GM18511 (cell line): ENCODE data around the gene STOML1.

Source experiments
- ATAC-seq: cut with Tn5 transposase; IDR thresholded peaks from one replicate; pipeline ENCODE4 v1.9.1; 2021; ENCODE audit warnings: mild to moderate bottlenecking, moderate library complexity; ENCODE audit not compliant: unreplicated experiment

The STOML1 gene

DNA sequence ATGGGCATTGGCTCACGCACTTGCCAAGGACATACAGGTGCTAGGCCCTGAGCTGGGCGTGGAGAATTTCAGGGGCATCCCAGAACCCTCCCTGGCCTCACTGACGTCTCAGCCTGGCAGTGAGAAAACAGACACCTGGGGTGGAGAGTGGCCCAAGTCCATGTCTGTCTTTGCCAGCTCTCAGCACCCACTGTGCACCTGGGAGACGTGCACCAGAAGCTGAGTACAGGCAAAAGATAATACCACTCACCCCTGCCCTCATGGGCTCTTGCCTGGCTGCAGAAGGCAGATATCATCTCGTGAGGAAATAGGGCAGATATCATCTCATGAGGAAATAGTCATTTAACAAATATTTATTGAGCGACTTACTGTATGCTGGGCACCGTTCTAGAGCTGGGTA is 57.8 kb downstream of the STOML1 start:
- ATAC-seq, result no peak

DNA sequence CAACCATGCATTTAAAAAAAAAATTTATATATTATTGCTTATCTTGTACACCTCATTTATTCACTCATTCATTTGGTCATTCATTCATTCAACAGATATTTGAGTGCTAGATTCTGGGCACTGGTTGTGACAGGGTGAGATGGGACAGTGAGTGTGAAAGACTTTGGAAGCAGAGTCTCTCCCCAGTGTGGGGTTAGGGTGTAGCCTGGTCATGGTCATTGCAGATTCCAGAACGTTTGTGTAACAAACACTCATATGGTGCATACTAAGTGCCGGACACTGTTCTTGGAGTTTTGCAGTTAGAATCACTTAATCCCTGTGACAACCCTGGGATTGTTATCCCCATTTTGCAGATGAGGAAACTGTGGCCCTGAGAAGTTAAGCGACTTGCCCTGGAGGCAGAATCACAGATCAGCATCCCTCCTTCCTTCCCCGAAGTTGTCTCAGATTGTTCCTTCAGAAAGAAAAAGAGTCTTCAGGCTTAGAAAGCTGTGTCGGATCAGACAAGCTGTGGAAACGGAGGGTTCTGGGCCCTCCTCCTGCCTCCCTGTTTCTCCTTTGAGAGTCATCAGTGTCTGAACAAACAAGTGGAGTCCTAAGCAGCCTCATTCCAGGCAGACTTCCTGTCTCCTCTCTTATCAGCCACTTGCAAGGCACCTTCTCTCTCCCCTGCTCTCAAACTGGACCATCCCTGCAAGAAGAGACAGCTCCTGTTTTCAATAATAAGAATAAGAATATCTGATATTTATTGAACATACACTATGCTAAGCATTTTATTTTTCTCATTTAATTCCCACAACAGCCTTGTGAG is 59.5 kb downstream of the STOML1 start:
- ATAC-seq, result no peak

DNA sequence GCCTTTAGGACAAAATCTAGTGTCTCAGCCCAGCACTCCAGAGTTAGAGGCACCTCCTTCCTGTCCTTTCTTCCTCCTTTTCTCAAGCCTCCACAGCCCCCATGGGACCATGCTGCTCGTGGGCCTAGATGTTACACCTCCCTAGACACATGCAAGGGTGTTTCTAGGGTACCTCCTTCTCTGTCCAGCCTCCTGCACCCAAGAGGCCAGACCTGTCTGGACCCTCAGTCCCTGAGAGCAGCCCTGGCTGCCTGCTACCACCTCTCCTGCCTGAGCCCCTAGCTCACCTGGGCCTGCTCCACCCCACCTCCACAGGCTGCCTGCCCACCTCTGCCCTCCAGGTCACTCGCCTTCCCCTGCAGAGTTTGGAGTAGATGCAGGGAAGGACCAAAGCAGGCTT is 60.7 kb downstream of the STOML1 start:
- no peak for ATAC-seq

DNA sequence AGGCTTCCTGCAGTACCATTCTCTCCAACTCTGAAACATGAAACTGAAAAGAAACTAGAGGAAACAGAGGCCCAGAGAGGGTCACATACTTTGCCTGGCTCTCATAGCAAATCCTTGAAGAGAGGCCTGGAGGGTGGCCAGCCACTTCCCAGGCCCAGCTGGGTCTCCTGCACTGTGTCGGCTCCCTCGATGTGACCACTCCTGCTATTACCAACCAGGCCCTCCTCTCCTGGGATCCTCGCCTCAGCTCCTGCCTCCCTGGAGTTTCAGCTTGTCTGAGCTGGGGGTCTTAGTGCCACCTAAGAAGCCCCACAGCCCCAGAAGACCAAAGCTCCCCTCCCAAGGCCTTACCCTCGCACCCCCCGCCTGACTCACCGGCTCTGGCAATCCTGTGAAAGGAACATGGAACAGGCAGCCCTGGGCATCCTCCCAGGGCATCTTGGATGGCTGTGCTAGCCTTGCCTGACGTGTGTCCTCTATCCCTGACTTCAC is 61.3 kb downstream of the STOML1 start:
- no peak for ATAC-seq

DNA sequence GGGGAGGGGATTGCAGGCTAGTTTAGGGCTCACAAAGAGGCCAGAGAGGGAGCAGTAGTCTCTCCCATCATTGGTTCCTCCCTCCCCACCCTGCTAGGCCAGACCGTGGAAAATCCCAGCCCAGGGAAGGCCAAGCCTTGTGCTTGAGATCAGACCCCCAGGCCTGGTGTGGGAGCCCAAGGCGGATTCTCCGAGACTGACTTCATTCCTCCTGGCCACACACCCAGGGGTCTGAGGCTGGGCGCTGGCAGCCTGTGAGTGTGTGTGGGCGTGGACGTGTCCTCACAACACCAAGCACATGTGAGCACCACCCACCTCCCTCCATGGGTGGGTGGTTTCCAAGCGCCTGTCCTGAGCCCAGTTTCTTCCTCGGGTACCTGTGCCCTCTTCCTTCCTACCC is 61.7 kb downstream of the STOML1 start:
- ATAC-seq, result no peak

DNA sequence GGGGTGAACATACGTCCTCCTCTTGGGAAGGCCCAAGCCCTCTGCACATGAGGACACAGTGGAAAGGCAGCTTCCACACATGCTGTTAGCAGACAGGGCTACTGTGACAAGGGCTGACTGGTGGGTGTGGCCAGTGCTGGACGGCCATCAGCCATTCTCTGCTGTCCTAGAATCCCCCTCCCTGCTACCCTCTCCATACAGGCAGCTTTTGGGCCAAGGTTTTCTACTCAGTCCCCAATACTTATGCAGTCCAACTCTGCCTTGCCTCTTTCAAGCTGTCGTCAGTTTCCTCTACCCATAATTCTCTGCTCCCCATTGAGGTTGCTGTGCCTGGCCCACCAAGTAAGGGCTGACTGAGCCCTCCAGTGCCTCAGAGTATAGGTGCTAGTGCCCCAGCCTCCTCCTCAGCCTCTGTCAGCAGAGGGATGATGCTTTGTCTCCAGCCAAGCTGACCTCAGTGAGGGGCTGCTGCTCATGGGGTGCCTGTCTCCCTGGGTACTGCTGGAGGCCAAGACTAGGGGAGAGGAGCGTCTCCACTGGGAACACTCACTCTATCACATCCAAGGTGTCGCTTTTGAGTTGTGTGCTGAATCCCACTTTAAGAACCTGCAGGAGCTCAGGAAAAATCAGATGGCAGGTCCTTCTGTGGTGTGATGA is 63.0 kb downstream of the STOML1 start:
- ATAC-seq, result no peak
